Spleen (tissue), 7 donors: ENCODE results near the gene RPP25.

Experiments
- POLR2A ChIP-seq, 3 donors: fragments of 450-650 bp; IDR thresholded peaks; one replicate each; pipeline ENCODE4 v1.5.1; 2017; ENCODE audit warnings: antibody characterized with exemption in 3 of 3, mild to moderate bottlenecking in 1 of 3
- TF ChIP-seq, protein P1 (sequence below), 11 experiments: fragments of 200-600 bp in 7 of 11; fragments of 450-650 bp in 4 of 11; sonication (generic) in 4 of 11; IDR thresholded peaks in 8 of 11; conservative IDR thresholded peaks in 3 of 11; 1 replicate in 7 of 11; 2 replicates in 4 of 11; pipeline versions ENCODE4 v1.4.0 to v1.8.0; 2016 to 2021; ENCODE audit warnings: antibody characterized with exemption in 11 of 11, inconsistent platforms in 4 of 11, mild to moderate bottlenecking in 1 of 11
- donor health status: DM: no; HTN: no; CAD: no; lungs with moderate emphysema.
- donor health status: DM: no; HTN: no; CAD: no.
- donor health status: DM: no; HTN: no; CAD: no.

DNA sequence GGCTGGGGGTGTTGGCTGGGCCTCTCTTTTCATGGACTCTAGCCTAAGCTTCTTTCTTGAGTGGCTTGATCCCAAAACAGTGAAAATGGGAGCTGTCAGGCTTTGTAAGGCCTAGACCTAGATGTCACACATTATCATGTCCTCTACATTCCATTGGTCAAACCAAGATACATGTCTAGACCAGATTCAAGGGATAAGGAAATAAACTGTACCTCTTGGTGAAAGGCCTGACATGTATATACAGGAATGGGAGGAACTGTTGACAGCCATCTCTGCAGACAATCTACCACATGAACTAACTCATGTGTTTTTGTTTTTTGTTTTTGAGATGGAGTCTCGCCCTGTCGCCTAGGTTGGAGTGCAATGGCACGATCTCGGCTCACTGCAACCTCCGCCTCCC lies 11.1 kb upstream of the RPP25 start:
- TF ChIP-seq, protein P1, sequence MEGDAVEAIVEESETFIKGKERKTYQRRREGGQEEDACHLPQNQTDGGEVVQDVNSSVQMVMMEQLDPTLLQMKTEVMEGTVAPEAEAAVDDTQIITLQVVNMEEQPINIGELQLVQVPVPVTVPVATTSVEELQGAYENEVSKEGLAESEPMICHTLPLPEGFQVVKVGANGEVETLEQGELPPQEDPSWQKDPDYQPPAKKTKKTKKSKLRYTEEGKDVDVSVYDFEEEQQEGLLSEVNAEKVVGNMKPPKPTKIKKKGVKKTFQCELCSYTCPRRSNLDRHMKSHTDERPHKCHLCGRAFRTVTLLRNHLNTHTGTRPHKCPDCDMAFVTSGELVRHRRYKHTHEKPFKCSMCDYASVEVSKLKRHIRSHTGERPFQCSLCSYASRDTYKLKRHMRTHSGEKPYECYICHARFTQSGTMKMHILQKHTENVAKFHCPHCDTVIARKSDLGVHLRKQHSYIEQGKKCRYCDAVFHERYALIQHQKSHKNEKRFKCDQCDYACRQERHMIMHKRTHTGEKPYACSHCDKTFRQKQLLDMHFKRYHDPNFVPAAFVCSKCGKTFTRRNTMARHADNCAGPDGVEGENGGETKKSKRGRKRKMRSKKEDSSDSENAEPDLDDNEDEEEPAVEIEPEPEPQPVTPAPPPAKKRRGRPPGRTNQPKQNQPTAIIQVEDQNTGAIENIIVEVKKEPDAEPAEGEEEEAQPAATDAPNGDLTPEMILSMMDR (IDR thresholded peaks at IDR 0.05 in 8 of 11, conservative IDR thresholded peaks at IDR 0.05 in 3 of 11): no peak
- no peak for TF ChIP-seq POLR2A (IDR thresholded peaks at IDR 0.05)
